SK-N-SH (cell line): ENCODE data around the gene PRR33. TPM values are rescaled to one million over a fixed set of nuclear protein-coding genes. Genes with fewer than 3 reads are reported as not detected.

Experiments
- CTCF ChIA-PET: fragments of 300-600, 350-600 bp; formaldehyde crosslinking; extraction: SDS; loops from one replicate; lab custom pipeline; 2021; lab: Yijun Ruan, JAX
- POLR2A ChIA-PET: fragments of 350-600 bp; sonication (Branson Sonifier 250); formaldehyde crosslinking; extraction: SDS; loops from one replicate; lab custom pipeline; 2020; ENCODE audit warnings: antibody characterized with exemption, inconsistent platforms; lab: Yijun Ruan, JAX
- DNase-seq: peaks from one replicate; pipeline ENCODE4 v3.0.0; 2012
- H2AFZ ChIP-seq: fragments of 200-600 bp; sonication (generic); 2 replicates; pipeline ENCODE4 v1.8.1; 2016; ENCODE audit warnings: antibody characterized with exemption, mild to moderate bottlenecking, low read depth
- H3F3A ChIP-seq: fragments of 200-600 bp; sonication (generic); replicated peaks from 2 replicates; pipeline ENCODE3; 2016; ENCODE audit warnings: antibody characterized with exemption, mild to moderate bottlenecking; ENCODE audit not compliant: insufficient read depth
- H3K27ac ChIP-seq, 2 experiments: fragments of 200-500 bp in 1 of 2; fragments of 200-600 bp in 1 of 2; sonication (Bioruptor generic) in 1 of 2; sonication (generic), shearing (Covaris generic) in 1 of 2; 2 replicates each; pipeline versions ENCODE4 v1.5.1 to v1.6.1; 2014 to 2016; ENCODE audit warnings: low read depth in 2 of 2, inconsistent platforms in 1 of 2, low read length in 1 of 2, mild to moderate bottlenecking in 1 of 2, mixed read lengths in 1 of 2
- H3K27me3 ChIP-seq: fragments of 200-600 bp; sonication (generic), shearing (Covaris generic); 2 replicates; pipeline ENCODE4 v1.6.1; 2016; ENCODE audit warnings: mixed run types; ENCODE audit not compliant: insufficient read depth
- H3K36me3 ChIP-seq, 2 experiments: fragments of 200-500 bp in 1 of 2; fragments of 200-600 bp in 1 of 2; sonication (Bioruptor generic) in 1 of 2; sonication (generic) in 1 of 2; replicated peaks in 1 of 2; 2 replicates each; pipeline versions ENCODE3 to v1.5.1; 2014 to 2016; ENCODE audit warnings: low read length in 1 of 2, mild to moderate bottlenecking in 1 of 2; ENCODE audit not compliant: insufficient read depth in 2 of 2, control insufficient read depth in 1 of 2
- H3K4me1 ChIP-seq, 2 experiments: fragments of 200-500 bp in 1 of 2; fragments of 200-600 bp in 1 of 2; sonication (Bioruptor generic) in 1 of 2; sonication (generic), shearing (Covaris generic) in 1 of 2; 2 replicates each; pipeline versions ENCODE4 v1.5.1 to v1.6.1; 2014 to 2016; ENCODE audit warnings: low read depth in 1 of 2, low read length in 1 of 2, mixed run types in 1 of 2; ENCODE audit not compliant: insufficient read depth in 2 of 2, control insufficient read depth in 1 of 2
- H3K4me2 ChIP-seq: fragments of 200-600 bp; sonication (generic), shearing (Covaris generic); 2 replicates; pipeline ENCODE4 v1.6.1; 2017; ENCODE audit warnings: mixed run types
- H3K4me3 ChIP-seq, 2 experiments: fragments of 200-500 bp in 1 of 2; fragments of 200-600 bp in 1 of 2; sonication (Bioruptor generic) in 1 of 2; sonication (generic), shearing (Covaris generic) in 1 of 2; 2 replicates each; pipeline versions ENCODE4 v1.5.1 to v1.8.1; 2014 to 2016; ENCODE audit warnings: low read depth in 2 of 2, inconsistent platforms in 1 of 2, low read length in 1 of 2, mild to moderate bottlenecking in 1 of 2, mixed read lengths in 1 of 2, moderate library complexity in 1 of 2
- H3K79me2 ChIP-seq: fragments of 200-600 bp; sonication (generic); 2 replicates; pipeline ENCODE4 v1.8.1; 2017; ENCODE audit warnings: mild to moderate bottlenecking; ENCODE audit not compliant: insufficient read depth
- H3K9ac ChIP-seq: fragments of 200-600 bp; sonication (generic); 2 replicates; pipeline ENCODE4 v1.6.1; 2017; ENCODE audit warnings: mixed run types
- H3K9me2 ChIP-seq: fragments of 200-600 bp; sonication (generic); 2 replicates; pipeline ENCODE4 v1.6.1; 2017; ENCODE audit warnings: mixed run types
- H3K9me3 ChIP-seq: fragments of 200-600 bp; sonication (generic); 2 replicates; pipeline ENCODE4 v1.6.1; 2017; ENCODE audit warnings: mixed run types, mild to moderate bottlenecking, moderate library complexity
- H4K20me1 ChIP-seq: fragments of 200-600 bp; sonication (generic); 2 replicates; pipeline ENCODE4 v1.6.1; 2017; ENCODE audit warnings: mild to moderate bottlenecking, mixed run types; ENCODE audit not compliant: insufficient read depth
- CTCF ChIP-seq: fragments of 200-600 bp; sonication (generic); IDR thresholded peaks from 2 replicates; pipeline ENCODE4 v1.6.1; 2017; ENCODE audit warnings: antibody characterized with exemption, mild to moderate bottlenecking, moderate library complexity
- ELF1 ChIP-seq: IDR thresholded peaks from 2 replicates; pipeline ENCODE4 v1.4.0; 2012
- EP300 ChIP-seq, 2 experiments: IDR thresholded peaks; 2 replicates each; pipeline versions ENCODE4 v1.4.0 to v1.6.1; 2012; ENCODE audit warnings: borderline replicate concordance in 1 of 2, low read depth in 1 of 2, low read length in 1 of 2
- FOSL2 ChIP-seq: IDR thresholded peaks from 2 replicates; pipeline ENCODE4 v1.4.0; 2012; ENCODE audit warnings: low read depth, mild to moderate bottlenecking, moderate library complexity, borderline replicate concordance
- GABPA ChIP-seq: IDR thresholded peaks from 2 replicates; pipeline ENCODE4 v1.4.0; 2012; ENCODE audit warnings: low read depth, mild to moderate bottlenecking
- MEF2A ChIP-seq: IDR thresholded peaks from 2 replicates; pipeline ENCODE4 v1.4.0; 2012; ENCODE audit warnings: low read depth, borderline replicate concordance
- NFIC ChIP-seq: IDR thresholded peaks from 2 replicates; pipeline ENCODE4 v1.4.0; 2012; ENCODE audit warnings: borderline replicate concordance
- PBX3 ChIP-seq: IDR thresholded peaks from 2 replicates; pipeline ENCODE4; 2012
- POLR2AphosphoS5 ChIP-seq: IDR thresholded peaks from 2 replicates; pipeline ENCODE4 v1.6.1; 2012; ENCODE audit warnings: low read depth, low read length
- RAD21 ChIP-seq: IDR thresholded peaks from 2 replicates; pipeline ENCODE4 v1.6.1; 2012; ENCODE audit warnings: mild to moderate bottlenecking, low read length
- REST ChIP-seq: IDR thresholded peaks from 2 replicates; pipeline ENCODE4 v1.6.1; 2012; ENCODE audit warnings: mild to moderate bottlenecking, low read depth, low read length, moderate library complexity
- SIN3A ChIP-seq: IDR thresholded peaks from 2 replicates; pipeline ENCODE4 v1.6.1; 2012; ENCODE audit warnings: low read depth, mild to moderate bottlenecking, low read length, moderate library complexity, borderline replicate concordance
- TAF1 ChIP-seq: IDR thresholded peaks from 2 replicates; pipeline ENCODE4 v1.6.1; 2012; ENCODE audit warnings: low read depth, mild to moderate bottlenecking, low read length, moderate library complexity, borderline replicate concordance
- USF1 ChIP-seq: IDR thresholded peaks from 2 replicates; pipeline ENCODE4 v1.4.0; 2012; ENCODE audit warnings: low read depth, borderline replicate concordance
- YY1 ChIP-seq: IDR thresholded peaks from 2 replicates; pipeline ENCODE4 v1.4.0; 2012; ENCODE audit warnings: low read depth, mild to moderate bottlenecking
- WGBS: methylation state at CpG from one replicate; pipeline ENCODE4 v1.1.6; 2017; ENCODE audit warnings: low lambda C conversion rate; 5-methylcytosine and 5-hydroxymethylcytosine counted together
- polyA plus RNA-seq, 3 experiments: library from polyadenylated mRNA; depleted of rRNA; stranded (reverse); fragments of >200 nt; gene quantifications; 2 replicates each; pipeline ENCODE4 v1.2.3, GENCODE V29; 2012

Gene PRR33
- polyA plus RNA-seq, 1 of the 3 experiments (the other 2 are of a cell fraction), result not detected

GRCh38 chr11:1923201-1923956 is 31.7 kb upstream of the PRR33 start:
- no peak for TF ChIP-seq TAF1
- no peak for TF ChIP-seq REST
- TF ChIP-seq RAD21, result no peak
- no peak for TF ChIP-seq GABPA
- no peak for TF ChIP-seq CTCF
- no peak for TF ChIP-seq NFIC
- TF ChIP-seq YY1, result no peak
- no peak for TF ChIP-seq FOSL2
- no peak for TF ChIP-seq ELF1
- no peak for TF ChIP-seq MEF2A
- TF ChIP-seq USF1, result no peak
- TF ChIP-seq PBX3, result no peak
- TF ChIP-seq SIN3A, result no peak
- TF ChIP-seq POLR2AphosphoS5, result no peak
- TF ChIP-seq EP300 (IDR thresholded peaks at IDR 0.05; ENCODE audit: borderline replicate concordance in 1 of 2, low read depth in 1 of 2, low read length in 1 of 2), result no peak
- TF ChIP-seq, all 33 proteins: peak for 0
- no peaks in the 10 kb centered on the region for H3F3A ChIP-seq
- no peak overlapping the region for H2AFZ ChIP-seq
- 65% methylated on average over 22 of the region's 22 CpGs for WGBS
- no peak overlapping the region for H3K4me3 ChIP-seq
- no peaks in the 10 kb centered on the region for H4K20me1 ChIP-seq
- POLR2A ChIA-PET, result no interaction called here
- H3K4me1 ChIP-seq, result peaks cover 0 to 15% of the 10 kb centered on the region in 2 experiments; a peak in 1 of 4 replicates
- H3K27me3 ChIP-seq, result no peaks in the 10 kb centered on the region
- no peak for DNase-seq
- H3K79me2 ChIP-seq, result no peaks in the 10 kb centered on the region
- H3K9ac ChIP-seq, result no peak overlapping the region
- H3K9me3 ChIP-seq, result no peaks in the 10 kb centered on the region
- H3K9me2 ChIP-seq, result no peaks in the 10 kb centered on the region
- no peak overlapping the region for H3K27ac ChIP-seq
- no peak overlapping the region for H3K4me2 ChIP-seq
- CTCF ChIA-PET, result interaction anchor here (0.6 to 5.1 kb wide), 5 partner anchors 24 to 299 kb away, joined by 3 to 40 read pairs (median 3); no protein-coding TSS in a partner anchor
- H3K36me3 ChIP-seq, result no peaks in the 10 kb centered on the region
